ENCODE measurements around the gene ODAD4.

- no peak for TF ChIP-seq YY1 (IDR thresholded peaks at IDR 0.05; ENCODE audit: insufficient read depth, insufficient read length)
- no peak for TF ChIP-seq ZNF274 (IDR thresholded peaks at IDR 0.05; ENCODE audit: low read depth, low read length)
These were observed 59.4 kb downstream of the ODAD4 start for GRCh38 chr17:41989702-41990419.

Data from NT2/D1 (cell line).